ENCODE results near the gene HNRNPR.
"Not testable (repeated sequence)": the region's sequence is repeated elsewhere in the genome, so short reads cannot be mapped to it uniquely, and the experiment has no call there.

HNRNPR gene

GRCh38 chr1:23322770-23323169 lies 21.3 kb downstream of the HNRNPR start:
- DNase-seq = no peak

- DNase-seq = not testable (repeated sequence)
Measured at GRCh38 chr1:23310280-23310679, 33.8 kb downstream of the HNRNPR start.

- DNase-seq = no peak
Measured at GRCh38 chr1:23304140-23304620, 39.9 kb downstream of the HNRNPR start.

GRCh38 chr1:23303524-23303923 lies 40.6 kb downstream of the HNRNPR start:
- DNase-seq = no peak

- DNase-seq = no peak
Measured at GRCh38 chr1:23296931-23297330, 47.2 kb downstream of the HNRNPR start.

- no peak for DNase-seq
Measured at GRCh38 chr1:23291706-23292105, 52.4 kb downstream of the HNRNPR start.

- DNase-seq = no peak
Measured at GRCh38 chr1:23290836-23291565, 53.1 kb downstream of the HNRNPR start.

GRCh38 chr1:23288671-23289070 lies 55.4 kb downstream of the HNRNPR start:
- DNase-seq = no peak

GRCh38 chr1:23288201-23288600 lies 55.9 kb downstream of the HNRNPR start:
- DNase-seq = no peak

- no peak for DNase-seq
Measured at GRCh38 chr1:23286401-23286800, 57.7 kb downstream of the HNRNPR start.

- DNase-seq = no peak
Measured at GRCh38 chr1:23283667-23284602, 60.1 kb downstream of the HNRNPR start.

GRCh38 chr1:23282957-23283356 lies 61.1 kb downstream of the HNRNPR start:
- no peak for DNase-seq

GRCh38 chr1:23278717-23279116 lies 65.4 kb downstream of the HNRNPR start:
- DNase-seq = no peak

- DNase-seq = no peak
Measured at GRCh38 chr1:23276531-23276930, 67.6 kb downstream of the HNRNPR start.

GRCh38 chr1:23274134-23274505 lies 70.0 kb downstream of the HNRNPR start:
- no peak for DNase-seq

GRCh38 chr1:23273450-23274133 lies 70.5 kb downstream of the HNRNPR start:
- DNase-seq = no peak

GRCh38 chr1:23263380-23263887 lies 80.7 kb downstream of the HNRNPR start:
- DNase-seq = no peak

GRCh38 chr1:23258082-23258481 lies 86.0 kb downstream of the HNRNPR start:
- DNase-seq = not testable (repeated sequence)

- not testable (repeated sequence) for DNase-seq
Measured at GRCh38 chr1:23257371-23257770, 86.7 kb downstream of the HNRNPR start.
